Fibroblast of lung (primary cell): ENCODE measurements around the gene PLCD4. TPM values are rescaled to one million over a fixed set of nuclear protein-coding genes. Genes with fewer than 3 reads are reported as not detected.

Source experiments
- DNase-seq, 2 donors: peaks; one replicate each; pipeline versions ENCODE4 v3.0.0 to v3.0.0-alpha.2; 2010; ENCODE audit warnings: low read depth in 2 of 2
- H2AFZ ChIP-seq: 2 replicates; pipeline ENCODE4 v1.5.1; 2012; ENCODE audit warnings: low read length, control low read depth, inconsistent platforms
- H3K27ac ChIP-seq: 2 replicates; pipeline ENCODE4 v1.5.1; 2011; ENCODE audit warnings: low read length, control low read depth; ENCODE audit not compliant: insufficient read depth
- H3K27me3 ChIP-seq: 2 replicates; pipeline ENCODE4 v1.5.1; 2011; ENCODE audit warnings: mild to moderate bottlenecking, low read length; ENCODE audit not compliant: control insufficient read depth, insufficient read depth
- H3K36me3 ChIP-seq: 2 replicates; pipeline ENCODE4 v1.5.1; 2011; ENCODE audit warnings: low read length; ENCODE audit not compliant: control insufficient read depth, insufficient read depth
- H3K4me1 ChIP-seq: 2 replicates; pipeline ENCODE4 v1.5.1; 2011; ENCODE audit warnings: low read length; ENCODE audit not compliant: control insufficient read depth, insufficient read depth; ENCODE audit errors: extremely low read depth
- H3K4me2 ChIP-seq: 2 replicates; pipeline ENCODE4 v1.5.1; 2011; ENCODE audit warnings: low read length, control low read depth; ENCODE audit not compliant: insufficient read depth; ENCODE audit errors: extremely low read depth
- H3K4me3 ChIP-seq, 4 experiments: fragments of 200-600 bp in 1 of 4; sonication (generic) in 1 of 4; replicated peaks in 1 of 4; 2 replicates each; pipeline ENCODE4 v1.5.1; 2011 to 2016; ENCODE audit warnings: low read length in 4 of 4, low read depth in 3 of 4, mild to moderate bottlenecking in 3 of 4, control low read depth in 2 of 4, inconsistent platforms in 1 of 4, mixed read lengths in 1 of 4; ENCODE audit not compliant: insufficient read depth in 1 of 4; ENCODE audit errors: control extremely low read depth in 1 of 4
- H3K79me2 ChIP-seq: 2 replicates; pipeline ENCODE4 v1.5.1; 2012; ENCODE audit warnings: mild to moderate bottlenecking, low read length, inconsistent platforms; ENCODE audit not compliant: control insufficient read depth, insufficient read depth
- H3K9ac ChIP-seq: 2 replicates; pipeline ENCODE4 v1.5.1; 2011; ENCODE audit warnings: mild to moderate bottlenecking, low read length, control low read depth; ENCODE audit not compliant: insufficient read depth
- H3K9me3 ChIP-seq: 2 replicates; pipeline ENCODE4 v1.5.1; 2012; ENCODE audit warnings: low read depth, low read length; ENCODE audit not compliant: control insufficient read depth, insufficient read depth
- H4K20me1 ChIP-seq: 2 replicates; pipeline ENCODE4 v1.5.1; 2011; ENCODE audit warnings: low read length; ENCODE audit not compliant: control insufficient read depth, insufficient read depth; ENCODE audit errors: extremely low read depth
- EZH2 ChIP-seq: IDR thresholded peaks from 2 replicates; pipeline ENCODE4 v1.5.1; 2012; ENCODE audit warnings: low read length, control low read depth, mild to moderate bottlenecking; ENCODE audit errors: missing control alignments
- polyA plus RNA-seq, 2 donors: library from polyadenylated mRNA; depleted of rRNA in 1 of 2; stranded (reverse) in 1 of 2; unstranded in 1 of 2; fragments of >200 nt; gene quantifications; 2 replicates each; pipeline ENCODE4 v1.2.1, GENCODE V29; 2011 to 2012; ENCODE audit warnings: missing spikeins in 1 of 2
- total RNA-seq: library from RNA; depleted of rRNA; stranded (reverse); fragments of >200 nt; gene quantifications from 2 replicates; pipeline ENCODE4 v1.2.1, GENCODE V29; 2014
- TF ChIP-seq, protein P1 (sequence below), 2 donors: IDR thresholded peaks in 1 of 2; conservative IDR thresholded peaks in 1 of 2; 1 replicate in 1 of 2; 2 replicates in 1 of 2; pipeline ENCODE4 v1.5.1; 2011 to 2012; ENCODE audit warnings: low read length in 2 of 2, control low read depth in 1 of 2, inconsistent platforms in 1 of 2, low read depth in 1 of 2, mild to moderate bottlenecking in 1 of 2

Gene PLCD4
- total and polyA plus RNA-seq, 2 donors (not counting 1 experiment from before 2014, with no cell fraction given), result 5.8 to 10.7 TPM

GRCh38 chr2:218671097-218671653, 63.5 kb downstream of the PLCD4 start:
- Histone ChIP-seq H2AFZ (peak overlapping the region; percentile 93), H3K79me2 (peaks cover 23% of the 10 kb centered on the region), H3K4me1 (no peaks in the 10 kb centered on the region), H3K4me3 (peak overlapping the region; percentile 85 to 95 (median 94)), H3K36me3 (peaks cover 16% of the 10 kb centered on the region), H4K20me1 (no peaks in the 10 kb centered on the region), H3K27me3 (no peaks in the 10 kb centered on the region), H3K9ac (peak overlapping the region; percentile 84), H3K9me3 (no peaks in the 10 kb centered on the region), H3K4me2 (peak overlapping the region; percentile 93), H3K27ac (peak overlapping the region; percentile 88)
- TF ChIP-seq, protein P1, sequence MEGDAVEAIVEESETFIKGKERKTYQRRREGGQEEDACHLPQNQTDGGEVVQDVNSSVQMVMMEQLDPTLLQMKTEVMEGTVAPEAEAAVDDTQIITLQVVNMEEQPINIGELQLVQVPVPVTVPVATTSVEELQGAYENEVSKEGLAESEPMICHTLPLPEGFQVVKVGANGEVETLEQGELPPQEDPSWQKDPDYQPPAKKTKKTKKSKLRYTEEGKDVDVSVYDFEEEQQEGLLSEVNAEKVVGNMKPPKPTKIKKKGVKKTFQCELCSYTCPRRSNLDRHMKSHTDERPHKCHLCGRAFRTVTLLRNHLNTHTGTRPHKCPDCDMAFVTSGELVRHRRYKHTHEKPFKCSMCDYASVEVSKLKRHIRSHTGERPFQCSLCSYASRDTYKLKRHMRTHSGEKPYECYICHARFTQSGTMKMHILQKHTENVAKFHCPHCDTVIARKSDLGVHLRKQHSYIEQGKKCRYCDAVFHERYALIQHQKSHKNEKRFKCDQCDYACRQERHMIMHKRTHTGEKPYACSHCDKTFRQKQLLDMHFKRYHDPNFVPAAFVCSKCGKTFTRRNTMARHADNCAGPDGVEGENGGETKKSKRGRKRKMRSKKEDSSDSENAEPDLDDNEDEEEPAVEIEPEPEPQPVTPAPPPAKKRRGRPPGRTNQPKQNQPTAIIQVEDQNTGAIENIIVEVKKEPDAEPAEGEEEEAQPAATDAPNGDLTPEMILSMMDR (conservative IDR thresholded peaks at IDR 0.05 in 1 of 2, IDR thresholded peaks at IDR 0.05 in 1 of 2; ENCODE audit: low read depth in 1 of 2, low read length in 2 of 2), result no peak
- TF ChIP-seq EZH2, result no peak
- peak; percentile 23 to 37 for DNase-seq

- no peaks in the 10 kb centered on the region for H3K9me3 ChIP-seq
- H3K27me3 ChIP-seq, result no peaks in the 10 kb centered on the region
- H4K20me1 ChIP-seq, result no peaks in the 10 kb centered on the region
- DNase-seq, result peak; percentile 90 to 94
- no peak for TF ChIP-seq EZH2
- TF ChIP-seq, protein P1 (conservative IDR thresholded peaks at IDR 0.05 in 1 of 2, IDR thresholded peaks at IDR 0.05 in 1 of 2; ENCODE audit: low read depth in 1 of 2, low read length in 2 of 2), result no peak
- no peaks in the 10 kb centered on the region for H3K4me1 ChIP-seq
- peaks cover 16% of the 10 kb centered on the region for H3K36me3 ChIP-seq
- peak within 1 kb of the TSS; percentile 88 for H3K27ac ChIP-seq
- H3K9ac ChIP-seq, result peak within 1 kb of the TSS; percentile 84
- peaks cover 23% of the 10 kb centered on the region for H3K79me2 ChIP-seq
- H3K4me3 ChIP-seq, result peak within 1 kb of the TSS; percentile 85 to 95 (median 94)
- H2AFZ ChIP-seq, result peak within 1 kb of the TSS; percentile 93
- peak within 1 kb of the TSS; percentile 99 for H3K4me2 ChIP-seq
Measured at GRCh38 chr2:218671654-218672566, 64.2 kb downstream of the PLCD4 start, which contains the start of the genes RNF25 and STK36. Gene RNF25 (minus strand): TSS chr2:218672002. CDS start chr2:218671970, 32 bp downstream. Gene STK36 (plus strand): TSS chr2:218672086. CDS start chr2:218672830, 744 bp downstream.

DNA sequence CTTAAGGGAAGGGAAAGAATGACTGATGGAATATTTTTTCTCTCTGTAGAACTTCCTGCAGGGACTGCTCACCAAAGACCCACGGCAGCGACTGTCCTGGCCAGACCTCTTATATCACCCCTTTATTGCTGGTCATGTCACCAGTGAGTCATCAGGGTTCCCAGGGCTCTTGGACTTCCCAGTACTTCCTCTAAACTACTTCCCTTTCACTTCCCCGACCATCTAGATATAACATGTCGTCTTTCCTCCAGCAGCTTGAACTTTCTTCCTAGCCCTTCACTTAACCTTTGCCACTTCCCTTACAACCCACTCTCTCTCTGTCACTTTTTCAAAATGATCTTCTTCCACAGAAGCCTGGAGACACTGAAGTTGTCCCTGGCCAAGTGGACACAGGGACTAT, 71.4 kb downstream of the PLCD4 start:
- Histone ChIP-seq H3K4me2 (no peak overlapping the region), H3K9ac (no peak overlapping the region), H3K79me2 (no peaks in the 10 kb centered on the region), H3K4me1 (no peaks in the 10 kb centered on the region), H3K4me3 (no peak overlapping the region), H3K9me3 (no peaks in the 10 kb centered on the region), H3K27ac (no peak overlapping the region), H2AFZ (no peak overlapping the region), H4K20me1 (no peaks in the 10 kb centered on the region), H3K36me3 (peaks cover 7% of the 10 kb centered on the region), H3K27me3 (no peaks in the 10 kb centered on the region)
- no peak for DNase-seq
- no peak for TF ChIP-seq EZH2
- TF ChIP-seq, protein P1 (conservative IDR thresholded peaks at IDR 0.05 in 1 of 2, IDR thresholded peaks at IDR 0.05 in 1 of 2; ENCODE audit: low read depth in 1 of 2, low read length in 2 of 2), result no peak
